HT1080 (cell line): ENCODE measurements around the gene RPS27L. TPM values are rescaled to one million over a fixed set of nuclear protein-coding genes. Genes with fewer than 3 reads are reported as not detected.

Experiments
- DNase-seq: peaks from one replicate; pipeline ENCODE4 v3.0.0-alpha.2; 2015; ENCODE audit warnings: low read depth
- total RNA-seq: library from RNA; depleted of rRNA; stranded (reverse); fragments of >200 nt; shearing (Covaris generic); gene quantifications from 2 replicates; pipeline ENCODE4 v1.2.3, GENCODE V29; 2014

The RPS27L gene
- total RNA-seq, 1 experiment from 2014 or later: 366 TPM

DNA sequence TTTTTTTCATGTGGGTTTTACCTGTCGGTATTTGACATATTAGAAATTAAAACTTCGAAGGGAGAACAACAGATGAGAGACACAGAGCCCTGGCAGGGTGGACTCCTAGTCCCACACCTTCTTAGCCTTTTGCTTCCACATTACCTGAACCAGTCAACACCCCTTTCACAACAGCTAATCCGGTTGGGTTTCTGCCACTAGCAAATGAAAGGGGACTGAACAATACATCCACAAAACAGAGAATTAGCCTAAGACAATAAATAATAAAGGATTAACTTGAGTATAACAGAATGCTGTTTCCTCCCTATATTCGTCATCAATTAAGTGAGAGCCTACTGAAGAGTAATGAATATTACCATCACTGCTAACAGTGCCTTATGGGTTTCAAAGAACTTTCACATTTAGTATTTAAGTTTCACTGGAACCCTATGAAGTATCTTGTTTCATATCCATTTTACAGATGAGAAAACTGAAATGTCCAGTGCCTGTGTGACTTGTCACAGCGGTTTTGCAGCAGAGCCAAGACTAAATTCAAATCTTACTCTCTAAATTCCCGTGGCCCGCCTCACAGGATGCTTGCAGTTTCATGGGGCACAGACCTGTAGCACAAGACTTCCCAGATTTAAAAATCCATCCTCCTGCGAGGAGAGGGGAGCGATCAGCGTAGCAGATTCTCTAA, 31.1 kb upstream of the RPS27L start:
- DNase-seq: no peak

- DNase-seq: no peak
Observed at GRCh38 chr15:63187589-63188226, 30.4 kb upstream of the RPS27L start.

DNA sequence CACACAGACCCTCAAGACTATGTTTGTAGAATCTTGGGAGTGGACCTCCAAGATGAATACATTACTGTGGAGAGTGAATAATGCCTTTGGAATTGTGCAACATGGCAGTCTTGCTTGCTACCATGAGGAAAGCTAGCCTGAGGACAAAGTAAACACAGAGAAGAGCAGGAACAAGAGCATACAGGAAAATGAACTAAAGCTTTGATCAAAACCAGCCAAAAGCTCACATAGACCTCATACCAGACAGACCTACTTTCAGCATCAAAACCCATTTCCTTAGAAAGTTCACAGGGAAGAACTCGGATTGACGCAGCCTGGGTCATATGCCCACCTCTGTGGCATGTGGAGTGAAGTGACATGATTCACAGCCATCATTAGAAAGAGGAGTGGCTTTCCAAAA, 28.8 kb upstream of the RPS27L start:
- DNase-seq: peak; percentile 60

GRCh38 chr15:63185206-63185605, 27.9 kb upstream of the RPS27L start:
- DNase-seq: peak; percentile 70

- no peak for DNase-seq
Observed at GRCh38 chr15:63181648-63182047, 24.4 kb upstream of the RPS27L start.

GRCh38 chr15:63180746-63181145, 23.5 kb upstream of the RPS27L start:
- no peak for DNase-seq

DNA sequence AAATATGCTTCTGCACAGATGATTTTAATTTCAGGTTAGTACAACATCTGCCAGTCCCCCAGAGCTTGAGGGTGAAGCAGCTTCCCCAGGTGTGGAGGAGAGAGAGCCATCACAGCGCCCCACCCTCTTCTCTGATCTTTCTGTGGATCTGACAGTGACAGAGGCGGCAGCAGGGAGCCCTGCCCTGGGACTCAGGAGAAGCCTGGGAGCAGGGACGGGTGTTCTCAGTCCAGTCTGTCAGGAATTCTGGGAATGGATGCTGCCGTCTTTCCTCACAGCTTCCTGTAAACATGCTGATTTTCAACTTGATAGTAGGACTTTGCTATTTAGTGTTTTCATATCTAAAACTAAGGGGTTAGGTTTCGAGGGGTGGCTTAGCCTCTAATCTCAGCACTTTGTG, 20.8 kb upstream of the RPS27L start:
- no peak for DNase-seq

- DNase-seq: peak; percentile 80
Observed at GRCh38 chr15:63176302-63176701, 19.0 kb upstream of the RPS27L start.

- no peak for DNase-seq
Observed at GRCh38 chr15:63172851-63173451, 15.7 kb upstream of the RPS27L start.

GRCh38 chr15:63172376-63172775, 15.1 kb upstream of the RPS27L start:
- no peak for DNase-seq

- no peak for DNase-seq
Observed at GRCh38 chr15:63169788-63170187, 12.5 kb upstream of the RPS27L start.

- peak; percentile 46 for DNase-seq
Observed at GRCh38 chr15:63166219-63166618, 8.9 kb upstream of the RPS27L start.

- no peak for DNase-seq
Observed at GRCh38 chr15:63165166-63165859, 8.0 kb upstream of the RPS27L start.

GRCh38 chr15:63163217-63163616, 5.9 kb upstream of the RPS27L start:
- DNase-seq: no peak

- no peak for DNase-seq
Observed at GRCh38 chr15:63160638-63161037, 3.4 kb upstream of the RPS27L start.

GRCh38 chr15:63157891-63158431, 684 bp upstream of the RPS27L start:
- DNase-seq: peak; percentile 69

GRCh38 chr15:63156755-63157117, 541 bp downstream of the RPS27L start:
- no peak for DNase-seq

GRCh38 chr15:63156086-63156710, 1.1 kb downstream of the RPS27L start:
- DNase-seq: peak; percentile 11

- DNase-seq: no peak
Observed at GRCh38 chr15:63155486-63155885, 1.8 kb downstream of the RPS27L start.

GRCh38 chr15:63151665-63152064, 5.6 kb downstream of the RPS27L start:
- no peak for DNase-seq

DNA sequence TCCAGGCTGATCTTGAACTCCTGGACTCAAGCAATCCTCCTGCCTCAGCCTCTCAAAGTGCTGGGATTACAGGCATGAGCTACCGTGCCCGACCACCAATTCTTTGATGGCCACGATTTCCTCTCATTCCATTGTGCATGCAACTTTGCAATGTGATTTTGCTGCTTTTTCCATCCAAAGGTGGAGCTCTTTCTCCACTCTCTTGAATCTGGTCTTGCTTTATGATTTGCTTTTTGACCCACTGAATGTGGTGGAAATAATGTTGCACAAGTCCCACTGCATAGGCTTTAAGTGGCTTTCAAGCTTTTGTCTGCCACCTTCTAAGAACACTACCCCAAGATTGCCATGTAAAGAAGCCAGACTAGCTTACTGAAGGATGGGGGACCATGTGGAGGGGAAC, 10.6 kb downstream of the RPS27L start:
- no peak for DNase-seq

DNA sequence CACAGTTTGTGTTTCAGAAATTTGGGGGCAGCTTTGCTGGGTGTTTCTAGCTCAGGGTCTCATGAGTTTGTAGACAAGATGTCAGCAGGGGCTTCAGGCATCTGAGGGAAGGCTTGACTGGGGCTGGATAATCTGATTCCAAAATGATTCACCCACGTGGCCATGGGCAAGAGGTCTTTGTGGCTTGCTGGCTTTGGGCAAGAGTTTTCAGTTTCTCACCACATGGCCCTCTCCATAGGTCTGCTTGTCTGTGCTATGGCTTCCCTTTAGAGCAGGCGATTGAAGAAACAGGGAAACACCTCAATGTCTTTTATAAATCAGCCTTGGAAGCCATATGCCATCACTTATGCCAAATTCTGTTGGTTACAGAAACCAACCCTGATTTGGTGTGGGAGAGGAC, 11.9 kb downstream of the RPS27L start:
- DNase-seq: no peak
